Stimulated activated CD4-positive, alpha-beta T cell treated with anti-CD3 and anti-CD28 coated beads, Interleukin-2, amount 100 ng/mL, for 4 hours (primary cell): Measurements from ENCODE around the gene S1PR2.
A peak's percentile ranks its signal among the peaks of the same experiment; 100 is the strongest.
"Not testable (repeated sequence)": the region's sequence is repeated elsewhere in the genome, so short reads cannot be mapped to it uniquely, and the experiment has no call there.

Source experiments
- DNase-seq: peaks from one replicate; pipeline ENCODE4 v3.0.0-alpha.2; 2020; ENCODE audit warnings: low read depth

Gene S1PR2

DNA sequence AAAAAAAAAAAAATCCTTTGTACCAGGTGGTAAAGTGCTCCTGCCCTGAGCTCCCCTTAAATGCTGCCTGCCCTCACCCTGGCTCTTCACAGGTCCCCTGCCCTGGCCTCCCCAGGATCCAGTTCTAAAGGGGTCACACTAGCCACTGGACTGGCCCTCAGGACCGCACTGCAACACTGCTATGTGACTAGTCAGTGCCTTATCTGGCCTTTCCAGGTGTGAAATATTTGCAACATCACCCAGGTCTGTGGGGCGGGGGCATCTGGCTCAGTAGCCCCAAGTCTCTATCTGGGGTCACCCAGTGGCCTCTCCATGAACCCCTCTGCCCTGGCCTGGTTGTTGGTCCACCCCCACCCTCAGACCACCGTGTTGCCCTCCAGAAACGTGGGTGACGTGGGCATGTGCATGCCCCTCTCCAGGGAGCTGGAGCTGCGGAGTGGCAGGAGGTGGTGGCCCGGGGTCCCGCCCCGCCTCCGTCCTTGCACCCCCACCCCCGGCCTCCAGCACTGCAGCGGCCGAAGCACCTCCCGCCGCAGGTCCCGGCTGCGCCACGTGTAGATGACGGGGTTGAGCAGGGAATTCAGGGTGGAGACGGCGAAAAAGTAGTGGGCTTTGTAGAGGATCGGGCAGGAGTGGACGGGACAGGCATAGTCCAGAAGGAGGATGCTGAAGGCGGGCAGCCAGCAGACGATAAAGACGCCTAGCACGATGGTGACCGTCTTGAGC lies 7.5 kb downstream of the S1PR2 start:
- no peak for DNase-seq

DNA sequence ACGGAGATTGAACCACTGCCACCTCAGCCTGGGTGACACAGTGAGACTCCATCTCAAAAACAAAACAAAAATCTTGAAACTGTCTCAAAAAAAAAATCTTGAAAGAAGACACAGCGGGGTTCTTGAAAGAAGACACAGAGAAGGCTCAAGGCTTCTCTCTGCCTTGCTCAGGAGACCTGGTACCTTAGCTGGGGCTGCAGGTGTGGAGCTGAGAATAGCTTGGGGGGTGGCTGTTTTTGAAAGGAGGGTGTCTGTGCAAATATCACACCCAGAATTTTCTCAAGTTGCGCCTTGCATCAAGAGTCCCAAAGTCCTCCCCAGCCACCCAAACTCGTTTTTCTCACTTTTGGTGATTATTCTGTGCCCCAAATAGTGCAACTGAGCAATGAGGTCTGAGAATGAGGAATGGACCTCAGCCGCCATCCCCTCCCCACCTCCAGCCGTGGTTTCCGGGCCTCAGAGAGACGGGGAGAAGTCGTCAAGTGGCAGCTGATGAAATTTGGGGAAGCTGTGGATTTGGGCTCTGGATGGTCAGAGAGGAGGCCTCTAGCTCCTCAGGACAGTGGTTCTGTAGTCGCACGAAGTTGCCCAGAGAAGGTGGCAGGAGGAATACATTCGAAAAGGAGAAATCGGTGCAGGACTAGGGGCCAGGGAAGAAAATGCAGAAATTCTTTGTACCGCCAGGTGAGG lies 8.8 kb downstream of the S1PR2 start:
- DNase-seq, result no peak

DNA sequence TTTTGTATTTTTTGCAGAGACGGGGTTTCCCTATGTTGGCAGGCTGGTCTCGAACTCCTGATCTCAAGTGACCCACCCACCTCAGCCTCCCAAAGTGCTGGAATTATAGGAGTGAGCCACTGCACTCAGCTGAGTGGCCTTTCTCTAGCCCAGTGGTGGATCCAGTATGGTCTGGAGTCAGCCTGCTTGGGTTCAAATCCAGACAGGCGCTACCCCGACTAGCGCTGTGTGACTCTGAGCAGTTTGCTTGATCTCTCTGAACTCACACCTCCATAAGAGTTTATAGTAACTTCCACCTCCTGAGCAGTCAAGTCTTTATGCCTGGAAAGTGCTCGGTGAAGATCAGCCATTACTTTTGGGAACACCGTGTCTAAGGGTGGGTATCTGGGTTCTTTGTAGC lies 10.4 kb downstream of the S1PR2 start:
- no peak for DNase-seq

DNA sequence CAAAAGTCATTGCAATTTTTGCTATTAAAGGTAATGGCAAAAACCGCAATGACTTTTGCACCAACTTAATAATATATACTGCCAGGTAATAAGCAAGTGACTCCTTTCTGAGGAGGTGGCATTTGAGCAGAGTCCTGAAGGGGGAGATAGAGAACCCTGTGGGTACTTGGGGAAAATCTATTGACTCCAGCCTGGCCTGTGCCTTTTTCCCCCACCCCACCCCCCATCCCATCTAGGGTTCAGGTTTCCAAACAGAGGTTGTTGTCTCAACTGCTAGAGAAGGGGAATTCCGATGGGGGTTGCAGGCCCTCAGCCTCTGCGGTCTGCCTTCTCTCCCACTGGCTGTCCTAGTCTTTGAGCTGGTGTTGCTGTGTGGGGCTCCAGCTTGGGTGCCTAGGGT lies 11.5 kb downstream of the S1PR2 start:
- DNase-seq, result no peak

DNA sequence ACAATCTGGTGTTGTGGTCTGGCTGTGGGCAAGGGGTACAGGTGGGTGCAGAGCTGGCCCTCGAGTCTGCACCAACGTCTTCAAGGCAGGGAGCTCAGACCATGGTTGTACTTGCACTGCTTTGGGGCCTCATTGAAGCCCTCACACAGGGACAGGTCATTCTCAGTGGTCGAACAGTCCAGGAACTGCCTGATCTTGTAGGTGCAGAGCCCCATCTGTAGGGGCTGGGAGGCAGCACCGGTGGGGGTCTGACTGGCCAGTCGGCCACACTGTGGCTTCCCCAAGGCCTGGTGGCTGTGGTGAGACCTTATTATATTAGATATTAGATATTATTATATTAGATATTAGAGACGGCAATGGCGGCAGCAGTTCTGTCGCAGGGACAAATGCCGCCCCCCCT lies 14.0 kb downstream of the S1PR2 start:
- DNase-seq, result no peak

DNA sequence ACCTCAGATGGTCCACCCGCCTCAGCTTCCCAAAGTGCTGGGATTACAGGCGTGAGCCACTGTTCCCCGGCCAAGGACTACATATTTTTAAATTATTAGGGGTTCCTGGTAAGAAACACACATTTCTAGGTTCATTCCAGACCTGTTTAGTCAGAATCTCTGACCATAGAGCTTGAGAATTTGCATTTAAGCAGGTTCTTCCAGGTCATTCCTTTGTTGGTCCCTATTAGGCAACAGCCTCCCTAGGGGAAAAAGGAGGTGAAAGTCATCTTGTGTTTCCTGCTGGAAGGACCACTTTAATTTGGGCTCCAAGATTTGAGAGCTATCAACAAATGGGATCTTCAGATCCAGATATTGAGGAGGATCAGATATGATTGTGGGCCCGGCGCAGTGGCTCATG lies 16.3 kb downstream of the S1PR2 start:
- DNase-seq, result no peak

DNA sequence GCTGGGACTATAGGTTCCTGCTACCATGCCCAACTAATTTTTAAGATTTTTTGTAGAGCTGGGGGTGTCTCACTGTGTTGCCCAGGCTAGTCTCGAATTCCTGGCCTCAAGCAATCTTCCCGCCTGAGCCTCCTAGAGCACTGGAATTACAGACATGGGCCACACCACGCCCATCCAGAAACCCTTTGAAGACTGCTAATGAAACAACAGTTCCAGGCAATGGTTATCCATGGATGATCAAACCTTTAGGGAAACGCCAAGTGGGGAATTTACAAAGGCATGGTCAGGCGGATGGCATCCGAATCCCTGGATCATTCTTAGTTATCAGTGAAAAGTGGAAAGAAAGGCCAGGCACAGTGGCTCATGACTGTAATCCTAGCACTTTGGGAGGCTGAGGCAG lies 19.4 kb downstream of the S1PR2 start:
- no peak for DNase-seq

DNA sequence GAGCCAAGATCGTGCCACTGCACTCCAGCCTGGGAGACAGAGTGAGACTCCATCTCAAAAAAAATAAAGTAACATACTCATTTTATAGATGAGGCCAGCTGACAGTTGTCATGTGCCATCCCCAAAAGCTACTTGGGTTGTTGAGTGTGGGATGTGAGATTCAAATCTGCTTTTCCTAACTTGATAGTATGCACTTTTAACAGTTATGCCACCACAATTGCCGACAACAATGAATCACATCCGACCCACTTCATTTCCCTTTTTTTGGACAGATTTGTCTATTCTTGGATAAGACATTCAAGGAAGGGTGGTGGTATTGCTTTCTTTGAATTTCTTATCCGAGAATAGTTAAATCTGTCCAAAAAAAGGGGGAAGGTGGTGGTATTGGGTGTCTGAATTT lies 20.1 kb downstream of the S1PR2 start:
- no peak for DNase-seq

DNA sequence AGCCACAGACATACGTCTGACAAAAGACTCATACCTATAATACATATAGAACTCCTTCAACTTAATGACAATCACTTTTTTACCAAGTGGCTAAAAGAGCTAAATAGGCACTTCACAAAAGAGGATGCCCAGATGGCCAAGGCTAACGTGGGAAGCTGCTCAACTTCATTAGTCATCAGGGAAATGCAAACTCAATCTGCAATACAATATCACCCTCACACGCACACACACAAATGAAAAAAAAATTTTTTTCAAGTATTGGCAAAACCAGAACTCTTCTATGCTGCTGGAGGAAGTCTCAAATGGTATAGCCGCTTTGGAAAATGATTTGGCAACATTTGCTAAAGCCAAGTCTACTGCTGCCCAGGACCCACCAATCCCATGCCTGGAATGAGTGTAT lies 21.8 kb downstream of the S1PR2 start:
- no peak for DNase-seq

DNA sequence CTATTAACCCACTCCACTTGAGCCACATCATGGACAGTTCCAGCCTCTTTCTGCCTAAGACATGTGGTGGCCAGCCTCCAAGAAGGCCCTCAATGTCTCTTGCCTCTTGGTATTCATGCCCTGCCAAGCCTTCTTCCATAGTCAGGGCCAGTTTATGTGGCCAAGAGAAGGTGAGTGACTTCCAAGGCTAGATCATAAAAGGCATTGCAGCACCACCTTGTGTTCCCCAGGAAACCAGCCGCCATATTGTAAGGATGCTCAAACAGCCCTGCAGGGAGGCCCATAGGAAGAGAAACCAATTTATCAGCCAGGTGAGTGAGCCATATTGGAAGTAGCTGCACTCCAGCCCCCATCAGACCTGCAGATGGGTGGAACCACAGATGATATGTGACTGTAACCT lies 24.1 kb downstream of the S1PR2 start:
- DNase-seq, result no peak

DNA sequence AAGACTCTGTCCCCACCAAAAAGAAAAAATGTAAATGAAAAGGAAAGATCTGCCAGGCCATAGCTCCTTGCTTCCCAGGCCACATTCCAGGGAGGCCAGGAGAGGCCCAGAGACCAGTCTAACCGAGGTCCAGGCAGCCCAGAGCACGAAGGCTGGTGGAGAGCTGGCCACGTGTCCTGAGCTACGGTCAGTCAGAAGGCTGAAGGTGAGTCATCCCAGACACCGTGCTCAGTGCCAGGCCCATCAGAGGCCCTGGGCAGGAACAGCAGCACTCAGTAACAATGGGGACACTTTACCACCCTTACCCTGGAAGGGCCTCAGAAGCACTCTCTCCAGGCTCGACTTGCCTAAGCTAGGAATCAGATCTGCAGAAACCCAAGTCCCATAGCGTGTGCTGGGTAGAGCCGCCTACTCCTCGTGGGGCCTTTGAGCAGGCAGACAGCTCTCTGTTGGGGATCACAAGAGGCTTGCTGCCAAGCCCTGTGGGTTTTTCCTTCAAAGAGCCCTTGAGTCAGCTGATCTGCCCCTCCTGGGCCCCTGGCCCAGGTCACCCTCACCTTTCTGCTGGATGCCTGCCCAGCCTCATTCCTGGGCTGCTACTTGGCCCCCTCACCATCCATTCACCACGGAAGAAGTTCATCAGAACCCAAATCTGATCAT lies 24.8 kb downstream of the S1PR2 start:
- DNase-seq, result no peak

DNA sequence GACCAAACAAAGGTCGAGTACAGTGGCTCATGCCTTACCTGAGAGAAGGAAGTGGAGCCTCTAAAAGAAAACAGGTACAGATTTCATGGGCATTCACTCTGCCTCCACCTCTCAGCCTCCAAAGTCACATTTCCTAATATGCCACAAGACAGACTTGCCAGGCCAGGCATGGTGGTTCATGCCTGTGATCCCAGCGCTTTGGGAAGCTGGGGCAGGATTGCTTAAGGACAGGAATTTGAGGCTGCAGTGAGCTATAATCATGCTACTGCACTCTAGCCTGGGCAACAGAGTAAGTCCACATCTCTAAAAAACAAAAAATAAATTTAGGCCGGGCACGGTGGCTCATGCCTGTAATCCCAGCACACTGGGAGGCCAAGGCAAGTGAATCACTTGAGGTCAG lies 25.5 kb downstream of the S1PR2 start:
- DNase-seq, result no peak

DNA sequence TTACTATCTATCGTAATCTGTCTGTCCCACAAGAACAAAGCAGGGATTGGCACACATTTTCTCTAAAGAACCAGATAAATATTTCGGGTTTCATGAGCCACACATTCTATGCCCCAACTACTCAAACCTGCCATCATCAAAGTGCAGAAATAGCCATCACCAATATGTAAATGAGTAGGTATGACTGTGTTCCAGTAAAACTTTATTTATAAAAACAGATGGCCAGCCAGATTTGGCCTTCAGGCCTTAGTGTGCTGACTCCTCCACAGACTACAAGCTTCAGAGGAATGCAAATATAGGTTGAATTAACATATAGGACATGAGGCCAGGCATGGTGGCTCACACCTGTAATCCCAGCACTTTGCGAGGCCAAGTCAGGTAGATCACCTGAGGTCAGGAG lies 27.4 kb downstream of the S1PR2 start:
- no peak for DNase-seq

DNA sequence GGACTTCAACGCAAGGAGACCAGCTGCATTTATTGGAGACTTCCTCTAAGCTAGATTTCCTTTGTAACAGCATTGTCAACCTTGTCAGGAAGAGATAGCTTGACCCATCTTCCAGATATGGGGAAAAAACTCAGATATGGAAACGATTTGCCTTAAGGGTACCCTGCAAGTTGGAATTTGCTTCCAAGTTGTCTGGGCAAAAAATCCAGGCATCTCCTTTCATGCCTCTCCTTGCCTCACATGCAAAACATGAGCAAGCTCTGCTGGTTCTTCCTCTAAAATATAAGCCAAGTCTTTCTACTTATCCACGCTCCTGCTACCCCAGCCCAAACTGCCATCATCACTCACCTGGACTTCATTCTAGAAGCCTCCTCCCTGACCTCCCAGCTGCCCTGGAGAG lies 30.0 kb downstream of the S1PR2 start:
- DNase-seq, result no peak

DNA sequence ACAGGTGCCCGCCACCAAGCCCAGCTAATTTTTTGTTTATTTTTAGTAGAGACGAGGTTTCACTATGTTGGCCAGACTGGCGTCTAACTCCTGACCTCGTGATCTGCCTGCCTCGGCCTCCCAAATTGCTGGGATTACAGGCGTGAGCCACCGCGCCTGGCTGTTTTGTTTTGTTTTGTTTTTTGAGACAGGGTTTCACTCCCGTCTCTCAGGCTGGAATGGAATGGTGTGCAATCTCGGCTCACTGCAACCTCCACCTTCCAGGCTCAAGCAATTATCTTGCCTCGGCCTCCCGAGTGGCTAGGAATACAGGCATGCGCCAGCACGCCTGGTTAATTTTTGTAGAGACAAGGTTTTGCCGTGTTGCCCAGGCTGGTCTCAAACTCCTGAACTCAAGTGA lies 31.0 kb downstream of the S1PR2 start:
- not testable (repeated sequence) for DNase-seq

DNA sequence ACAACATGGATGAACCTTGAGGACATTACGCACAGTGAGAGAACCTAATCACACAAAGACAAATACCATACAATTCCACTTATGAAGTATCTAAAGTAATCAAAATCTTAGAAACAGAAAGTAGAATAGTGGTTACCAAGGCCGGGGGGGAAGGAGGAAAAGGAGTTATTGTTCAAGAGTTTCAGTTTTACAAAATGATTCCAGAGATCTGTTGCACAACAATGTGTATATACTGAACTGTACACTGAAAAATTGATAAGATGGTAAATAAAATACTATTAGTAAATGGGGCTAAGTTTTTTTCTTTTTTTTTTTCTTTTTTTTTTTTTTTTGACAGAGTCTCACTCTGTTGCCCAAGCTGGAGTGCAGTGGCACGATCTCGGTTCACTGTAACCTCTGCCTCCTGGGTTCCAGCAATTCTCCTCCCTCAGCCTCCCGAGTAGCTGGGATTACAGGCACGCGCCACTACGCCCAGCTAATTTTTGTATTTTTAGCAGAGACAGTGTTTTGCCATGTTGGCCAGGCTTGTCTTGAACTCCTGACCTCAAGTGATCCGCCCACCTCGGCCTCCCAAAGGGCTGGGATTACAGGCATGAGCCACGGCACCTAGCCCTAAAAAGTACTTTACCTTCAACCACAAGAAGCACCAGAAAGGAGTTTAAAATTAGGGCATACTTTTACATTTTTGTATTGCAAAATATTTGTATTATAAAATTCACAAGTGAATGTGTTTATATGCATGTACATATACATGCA lies 32.1 kb downstream of the S1PR2 start:
- DNase-seq, result not testable (repeated sequence)

DNA sequence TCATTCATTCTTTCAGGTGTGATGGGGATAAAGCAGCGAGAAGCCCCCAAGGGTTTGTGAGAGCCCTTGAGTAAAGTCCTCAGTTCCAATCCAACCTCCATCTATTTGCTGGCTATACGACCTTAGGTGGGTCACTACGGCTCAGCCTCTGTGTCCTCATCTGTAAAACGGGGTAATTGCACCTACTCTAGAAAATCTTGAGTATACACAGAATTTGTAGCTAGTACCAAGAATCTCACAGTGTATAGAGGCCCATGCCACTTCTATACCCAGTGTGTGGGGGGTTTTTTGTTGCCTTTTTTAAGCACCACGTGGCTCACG lies 36.0 kb downstream of the S1PR2 start:
- DNase-seq, result no peak

DNA sequence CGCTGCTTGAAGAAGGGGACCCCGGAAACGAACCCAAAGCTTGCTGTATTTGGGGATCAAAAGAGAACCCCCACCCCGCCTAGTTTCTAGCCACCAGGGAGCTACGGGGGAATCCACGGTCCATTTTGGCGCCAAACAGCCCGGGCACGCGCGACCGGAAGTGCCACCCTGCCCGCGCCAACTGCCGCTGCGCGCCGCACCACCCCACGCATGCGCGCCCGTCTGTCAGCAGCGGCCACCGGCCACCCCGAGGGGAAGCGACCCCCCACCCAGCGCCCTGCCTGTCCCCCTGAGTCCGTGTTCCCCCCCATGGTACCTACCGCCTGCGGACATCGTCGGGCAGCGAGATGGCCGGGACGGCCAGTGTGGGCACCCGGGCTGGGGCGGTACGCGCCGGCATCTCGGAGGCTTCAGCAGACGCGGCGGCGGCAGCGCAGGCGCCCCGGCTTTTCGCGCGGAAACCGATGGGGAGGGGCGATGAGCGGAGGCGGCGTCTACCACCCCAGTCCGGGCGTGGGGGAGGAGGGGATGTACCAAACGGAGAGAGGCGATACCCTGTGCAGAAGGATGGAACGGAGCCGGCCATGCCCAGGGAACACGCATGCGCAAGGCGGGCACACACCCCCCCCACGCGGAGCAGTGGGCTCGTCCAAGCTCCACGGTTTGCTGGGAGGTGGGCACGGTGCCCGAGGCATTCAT lies 36.5 kb downstream of the S1PR2 start, which contains the start of gene DNMT1:
Gene DNMT1 (minus strand): TSS at position 454 of the 699 bp plus-strand sequence. CDS start 54 bp downstream, at position 400.
- peak; percentile 96 for DNase-seq

DNA sequence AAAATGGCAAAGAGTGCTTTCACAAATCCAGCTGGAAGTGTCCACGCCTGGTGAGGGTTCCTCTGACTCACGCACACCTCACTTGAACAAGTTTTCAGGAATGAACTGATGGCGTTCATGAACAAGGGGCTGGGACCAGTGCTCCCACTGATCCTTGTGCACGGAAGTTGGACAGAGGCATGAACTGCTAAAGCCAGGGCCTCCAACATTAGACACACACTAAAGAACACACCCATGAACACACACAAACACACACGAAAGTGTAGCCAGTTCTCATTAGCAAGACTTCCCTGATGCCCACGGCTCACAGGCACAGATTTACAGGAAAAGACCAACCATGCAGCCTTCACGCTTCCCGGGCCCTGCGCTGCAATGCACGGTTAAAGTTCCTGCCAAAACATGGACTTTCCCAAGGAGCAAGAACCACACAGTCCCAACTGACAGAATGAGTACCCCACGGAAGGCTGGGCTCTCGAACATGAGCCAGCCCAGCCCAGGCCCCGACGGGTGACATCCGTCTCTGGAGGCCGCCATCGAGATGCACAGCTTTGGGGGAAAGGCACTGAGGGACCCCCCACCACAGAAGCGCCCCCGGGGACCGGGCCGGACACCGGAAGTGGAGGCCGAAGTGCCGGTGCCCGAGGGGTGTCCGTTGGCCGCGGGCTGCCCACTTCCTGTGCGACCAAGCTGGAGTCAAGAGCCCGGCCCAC lies 37.2 kb downstream of the S1PR2 start:
- no peak for DNase-seq

DNA sequence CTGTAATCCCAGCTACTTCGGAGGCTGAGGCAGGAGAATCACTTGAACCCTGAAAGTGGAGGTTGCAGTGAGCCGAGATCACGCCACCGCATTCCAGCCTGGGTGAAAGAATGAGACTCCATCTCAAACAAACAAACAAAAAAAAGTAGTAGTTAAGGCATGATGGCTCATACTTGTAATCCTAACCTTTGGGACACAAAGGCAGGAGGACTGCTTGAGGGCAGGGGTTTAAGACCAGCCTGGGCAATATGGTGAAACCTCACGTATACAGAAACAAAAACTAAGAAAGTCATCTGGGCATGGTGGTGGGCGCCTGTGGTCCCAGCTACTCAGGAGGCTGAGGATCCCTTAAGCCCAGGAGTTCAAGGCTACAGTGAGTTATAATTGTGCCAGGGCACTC lies 38.2 kb downstream of the S1PR2 start:
- DNase-seq, result no peak

DNA sequence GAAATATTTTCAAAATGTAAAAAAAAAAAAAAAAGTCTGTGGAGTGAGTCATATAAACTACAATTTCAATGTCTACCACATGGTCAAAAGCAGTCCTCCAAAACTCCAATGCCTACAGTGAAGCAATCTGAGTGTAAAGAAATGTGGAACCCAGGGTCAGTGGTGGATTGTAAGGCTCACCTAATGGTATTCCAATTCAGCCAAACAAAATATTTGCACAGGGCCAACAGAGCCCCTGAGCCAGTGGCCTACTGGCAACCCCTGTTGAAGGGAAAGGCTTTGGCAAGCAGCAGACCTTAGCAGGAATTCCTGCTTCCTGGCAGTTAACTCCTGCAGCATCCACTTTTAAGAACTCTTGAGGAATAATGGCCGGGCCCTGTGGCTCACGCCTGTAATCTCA lies 39.8 kb downstream of the S1PR2 start:
- no peak for DNase-seq
